ENCODE results near the gene ZNHIT1. TPM values are rescaled to one million over a fixed set of nuclear protein-coding genes. Genes with fewer than 3 reads are reported as not detected.
A peak's percentile ranks its signal among the peaks of the same experiment; 100 is the strongest.

Gene ZNHIT1
- polyA plus RNA-seq (ENCODE audit: insufficient read depth in 1 of 5, insufficient read length in 5 of 5, low replicate concordance in 1 of 5): 10 to 100 TPM; 42.7 to 77.4 (median 53.5) TPM
- long read RNA-seq, donor 1, transcript ZNHIT1-201 (5 exons, 1,225 nt): major isoform, 65 of 112 reads
- long read RNA-seq, donor 1, transcript ZNHIT1-203 (4 exons, 2,898 nt): minor isoform, 14 of 112 reads
- long read RNA-seq, donor 1, partial matches to known transcripts: 33 of 112 reads
- long read RNA-seq, donor 1, other reads (novel, unspliced or antisense): 0 of 112 reads
- long read RNA-seq, donor 2, transcript ZNHIT1-201 (5 exons, 1,225 nt): major isoform, 33 of 35 reads
- long read RNA-seq, donor 2, partial matches to known transcripts: 0 of 35 reads
- long read RNA-seq, donor 2, other reads (novel, unspliced or antisense): 0 of 35 reads
- long read RNA-seq, donor 3, transcript ZNHIT1-201 (5 exons, 1,225 nt): major isoform, 39 of 60 reads
- long read RNA-seq, donor 3, transcript ZNHIT1-203 (4 exons, 2,898 nt): minor isoform, 7 of 60 reads
- long read RNA-seq, donor 3, partial matches to known transcripts: 14 of 60 reads
- long read RNA-seq, donor 3, other reads (novel, unspliced or antisense): 0 of 60 reads
- long read RNA-seq, donor 4, transcript ZNHIT1-201 (5 exons, 1,225 nt): major isoform, 38 of 44 reads
- long read RNA-seq, donor 4, transcript ZNHIT1-203 (4 exons, 2,898 nt): minor isoform, 6 of 44 reads
- long read RNA-seq, donor 4, partial matches to known transcripts: 0 of 44 reads
- long read RNA-seq, donor 4, other reads (novel, unspliced or antisense): 0 of 44 reads
- long read RNA-seq, donor 5, transcript ZNHIT1-203 (4 exons, 2,898 nt): minor isoform, 9 of 90 reads
- long read RNA-seq, donor 5, transcript ZNHIT1-201 (5 exons, 1,225 nt): major isoform, 66 of 90 reads
- long read RNA-seq, donor 5, partial matches to known transcripts: 15 of 90 reads
- long read RNA-seq, donor 5, other reads (novel, unspliced or antisense): 0 of 90 reads
- long read RNA-seq, donor 6, transcript ZNHIT1-203 (4 exons, 2,898 nt): minor isoform, 10 of 76 reads
- long read RNA-seq, donor 6, transcript ZNHIT1-201 (5 exons, 1,225 nt): major isoform, 66 of 76 reads
- long read RNA-seq, donor 6, partial matches to known transcripts: 0 of 76 reads
- long read RNA-seq, donor 6, other reads (novel, unspliced or antisense): 0 of 76 reads
- long read RNA-seq, donor 7, transcript ZNHIT1-203 (4 exons, 2,898 nt): minor isoform, 11 of 318 reads
- long read RNA-seq, donor 7, transcript ZNHIT1-201 (5 exons, 1,225 nt): major isoform, 35 of 318 reads
- long read RNA-seq, donor 7, partial matches to known transcripts: 266 of 318 reads
- long read RNA-seq, donor 7, other reads (novel, unspliced or antisense): 6 of 318 reads
- long read RNA-seq, donor 8, transcript ZNHIT1-203 (4 exons, 2,898 nt): minor isoform, 5 of 179 reads
- long read RNA-seq, donor 8, transcript ZNHIT1-201 (5 exons, 1,225 nt): major isoform, 26 of 179 reads
- long read RNA-seq, donor 8, partial matches to known transcripts: 142 of 179 reads
- long read RNA-seq, donor 8, other reads (novel, unspliced or antisense): 6 of 179 reads

GRCh38 chr7:101217388-101218235 lies at the start of gene ZNHIT1, which contains the start of gene PLOD3:
TSS of gene ZNHIT1 (plus strand) at chr7:101218165. CDS start at chr7:101218196, 31 bp downstream.
TSS of gene PLOD3 (minus strand) at chr7:101217581. CDS start at chr7:101217274, 307 bp downstream.
- peak; percentile 95 to 98 for DNase-seq

- no peak for DNase-seq
Observed at GRCh38 chr7:101168412-101169049, 49.4 kb upstream of the ZNHIT1 start.

- DNase-seq: no peak
Observed at GRCh38 chr7:101169110-101169837, 48.7 kb upstream of the ZNHIT1 start.

GRCh38 chr7:101169838-101170551 lies 48.0 kb upstream of the ZNHIT1 start:
- DNase-seq: no peak

GRCh38 chr7:101170617-101171441 lies 47.1 kb upstream of the ZNHIT1 start:
- no peak for DNase-seq

- DNase-seq: no peak
Observed at GRCh38 chr7:101171442-101171837, 46.5 kb upstream of the ZNHIT1 start.

DNA sequence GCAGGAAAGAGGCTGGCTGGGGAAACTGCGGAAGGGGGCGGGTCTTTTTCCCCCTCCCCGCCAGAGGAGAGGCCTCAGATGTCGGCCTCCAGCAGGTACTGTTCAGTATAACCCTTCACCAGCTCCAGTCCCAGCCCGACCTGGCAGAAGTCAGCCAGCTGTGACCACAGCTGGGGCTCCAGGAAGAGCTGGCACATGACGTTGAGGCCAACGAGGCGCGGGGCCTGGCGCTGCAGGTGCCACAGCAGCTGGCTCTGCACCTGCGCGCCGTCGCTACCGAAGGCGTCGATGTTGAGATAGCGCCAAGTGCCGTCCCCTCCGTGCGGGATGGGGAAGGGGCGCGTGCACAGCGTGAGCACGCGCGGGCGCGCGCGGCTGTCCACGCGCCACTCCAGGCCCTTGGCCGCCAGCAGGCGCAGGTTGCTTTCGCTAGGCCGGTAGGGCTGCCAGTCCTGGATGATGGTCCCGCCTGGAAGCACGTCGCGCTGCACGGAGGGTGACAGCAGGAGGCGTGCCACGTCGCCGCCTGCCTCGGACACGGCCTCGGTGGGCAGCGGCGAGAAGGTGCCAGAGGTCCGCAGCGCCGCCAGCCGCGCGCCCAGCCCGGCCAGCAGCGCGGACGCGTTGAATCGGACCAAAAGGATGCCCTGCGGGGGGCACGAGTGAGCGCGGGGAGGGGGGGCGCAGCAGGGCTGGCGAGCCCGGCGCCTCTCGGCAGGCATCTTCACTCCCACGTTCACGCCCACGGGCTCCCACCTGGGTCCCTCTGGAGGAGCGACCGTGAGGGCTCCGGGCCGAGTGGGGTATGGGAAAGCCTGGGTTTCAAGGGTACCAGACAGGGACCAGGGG lies 45.7 kb upstream of the ZNHIT1 start:
- DNase-seq: no peak

- peak in 1 of 2 donors; percentile 73 for DNase-seq
Observed at GRCh38 chr7:101172854-101173751, 44.9 kb upstream of the ZNHIT1 start.

DNA sequence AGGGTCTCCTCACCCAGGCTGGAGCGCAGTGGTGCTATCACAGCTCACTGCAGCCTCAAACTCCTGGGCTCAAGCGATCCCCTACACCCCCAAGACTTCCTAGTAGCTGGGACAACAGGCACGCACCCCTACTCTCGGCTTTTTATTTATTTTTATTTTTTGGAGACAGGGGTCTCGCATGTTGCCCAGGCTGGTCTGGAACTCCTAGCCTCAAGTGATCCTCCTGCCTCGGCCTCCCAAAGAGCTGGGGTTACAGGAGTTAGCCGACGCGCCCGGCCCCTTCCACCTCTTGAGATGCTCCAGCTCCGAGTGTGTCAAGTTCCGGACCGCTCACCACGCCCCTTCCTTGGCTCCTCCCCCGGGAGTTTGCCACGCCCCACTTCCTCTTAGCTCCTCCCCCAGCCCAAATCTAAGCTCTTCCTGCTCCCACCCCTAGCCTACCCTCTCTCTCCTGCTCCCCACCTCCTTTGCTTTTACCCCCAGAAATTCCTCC lies 44.2 kb upstream of the ZNHIT1 start:
- DNase-seq: no peak

DNA sequence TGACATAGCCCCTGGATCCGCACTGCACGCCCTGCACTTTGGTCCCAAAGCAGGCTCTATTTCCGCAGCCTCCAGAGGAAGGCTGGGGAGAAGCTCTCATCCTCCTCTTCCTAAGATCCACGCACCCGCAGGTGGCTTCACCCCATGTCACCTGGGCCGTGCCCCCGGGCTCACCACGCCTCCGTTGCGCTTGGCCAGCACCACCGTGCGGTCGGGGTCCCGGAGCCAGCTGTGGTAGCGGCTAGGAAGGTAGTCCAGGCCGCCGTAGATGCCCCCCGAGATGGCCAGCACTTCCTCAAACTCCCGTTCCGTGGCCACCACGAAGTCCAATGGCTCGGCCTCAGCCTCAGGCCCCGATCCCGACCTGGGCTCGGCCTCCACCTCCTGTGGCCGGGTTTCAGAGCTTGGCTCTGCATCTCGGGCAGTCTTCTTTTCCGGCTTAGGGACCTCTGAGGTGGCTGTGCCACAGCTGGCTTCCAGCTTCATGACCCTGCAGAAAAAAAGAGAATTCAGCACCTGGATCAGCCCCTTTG lies 43.6 kb upstream of the ZNHIT1 start:
- DNase-seq: no peak

GRCh38 chr7:101175664-101176063 lies 42.3 kb upstream of the ZNHIT1 start:
- no peak for DNase-seq

DNA sequence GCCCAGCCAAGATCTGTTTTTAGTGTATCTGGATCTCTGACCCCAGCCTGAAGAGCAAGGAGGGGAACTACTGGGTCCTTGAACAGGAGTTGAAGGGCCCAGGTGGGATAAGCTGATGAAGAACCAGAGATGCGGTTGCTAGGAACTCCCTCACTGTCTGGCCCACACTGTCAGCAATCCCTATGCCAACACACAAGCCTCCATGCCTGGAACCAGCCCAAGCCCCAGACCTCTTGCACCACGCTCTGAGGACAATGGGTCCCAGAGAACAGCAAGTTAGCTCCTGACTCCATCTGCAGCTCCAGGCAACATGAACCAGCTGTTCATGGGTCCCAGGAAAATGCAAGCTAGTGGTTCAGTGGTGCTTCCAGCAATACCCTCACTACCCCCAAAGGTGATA lies 40.3 kb upstream of the ZNHIT1 start:
- DNase-seq: no peak

- DNase-seq: no peak
Observed at GRCh38 chr7:101179117-101179516, 38.8 kb upstream of the ZNHIT1 start.

- DNase-seq: no peak
Observed at GRCh38 chr7:101179713-101180112, 38.3 kb upstream of the ZNHIT1 start.
